DND-41 (cell line): ENCODE measurements around the gene PRKCSH.

Source experiments
- EZH2 ChIP-seq: IDR thresholded peaks from 3 replicates; pipeline ENCODE4 v1.6.1; 2012; ENCODE audit warnings: borderline replicate concordance, low read depth, mild to moderate bottlenecking, moderate library complexity, low read length, inconsistent platforms; ENCODE audit not compliant: severe bottlenecking
- TF ChIP-seq, protein P1 (sequence below): IDR thresholded peaks from 2 replicates; pipeline ENCODE4 v1.5.1; 2012; ENCODE audit warnings: borderline replicate concordance, low read length, moderate library complexity, mild to moderate bottlenecking; ENCODE audit not compliant: poor library complexity, severe bottlenecking; ENCODE audit errors: extremely low read depth

DNA sequence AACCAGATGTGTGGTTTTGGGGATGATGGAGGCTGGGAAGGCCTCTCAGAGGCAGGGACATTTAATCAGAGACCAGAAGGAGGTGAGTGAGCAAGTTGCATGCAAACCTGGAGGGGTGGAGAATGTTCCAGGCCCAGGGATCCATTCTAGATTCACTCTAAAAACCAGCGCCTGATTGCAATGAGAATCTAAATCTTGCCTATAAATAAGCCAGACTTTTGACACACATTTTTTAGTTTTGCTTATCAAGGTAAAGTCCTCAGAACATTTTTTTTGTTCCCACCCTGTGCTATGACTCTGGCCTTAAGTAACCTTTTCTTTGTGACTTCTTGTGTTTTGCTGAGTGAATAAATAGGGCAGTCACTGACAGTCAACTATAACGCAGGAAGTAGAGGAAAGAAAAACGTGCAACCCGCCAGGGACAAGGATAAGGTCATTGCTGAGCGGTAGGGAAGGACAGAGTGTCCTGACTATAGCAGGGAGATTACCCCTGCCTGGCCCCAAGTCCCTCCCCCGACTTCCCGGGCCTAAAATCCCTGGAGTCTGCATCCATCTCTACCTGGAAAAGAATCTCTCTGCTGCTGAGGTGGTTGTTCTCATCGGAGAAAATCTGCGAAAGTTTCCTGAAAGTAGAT lies 30.7 kb upstream of the PRKCSH start:
- TF ChIP-seq, protein P1, sequence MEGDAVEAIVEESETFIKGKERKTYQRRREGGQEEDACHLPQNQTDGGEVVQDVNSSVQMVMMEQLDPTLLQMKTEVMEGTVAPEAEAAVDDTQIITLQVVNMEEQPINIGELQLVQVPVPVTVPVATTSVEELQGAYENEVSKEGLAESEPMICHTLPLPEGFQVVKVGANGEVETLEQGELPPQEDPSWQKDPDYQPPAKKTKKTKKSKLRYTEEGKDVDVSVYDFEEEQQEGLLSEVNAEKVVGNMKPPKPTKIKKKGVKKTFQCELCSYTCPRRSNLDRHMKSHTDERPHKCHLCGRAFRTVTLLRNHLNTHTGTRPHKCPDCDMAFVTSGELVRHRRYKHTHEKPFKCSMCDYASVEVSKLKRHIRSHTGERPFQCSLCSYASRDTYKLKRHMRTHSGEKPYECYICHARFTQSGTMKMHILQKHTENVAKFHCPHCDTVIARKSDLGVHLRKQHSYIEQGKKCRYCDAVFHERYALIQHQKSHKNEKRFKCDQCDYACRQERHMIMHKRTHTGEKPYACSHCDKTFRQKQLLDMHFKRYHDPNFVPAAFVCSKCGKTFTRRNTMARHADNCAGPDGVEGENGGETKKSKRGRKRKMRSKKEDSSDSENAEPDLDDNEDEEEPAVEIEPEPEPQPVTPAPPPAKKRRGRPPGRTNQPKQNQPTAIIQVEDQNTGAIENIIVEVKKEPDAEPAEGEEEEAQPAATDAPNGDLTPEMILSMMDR: no peak
- TF ChIP-seq EZH2: no peak
